ENCODE measurements around the gene CLK4. TPM values are rescaled to one million over a fixed set of nuclear protein-coding genes. Genes with fewer than 3 reads are reported as not detected.

Gene CLK4
- total RNA-seq, 4 donors from 2014 or later: 40.2 to 77.8 (median 46.6) TPM

DNA sequence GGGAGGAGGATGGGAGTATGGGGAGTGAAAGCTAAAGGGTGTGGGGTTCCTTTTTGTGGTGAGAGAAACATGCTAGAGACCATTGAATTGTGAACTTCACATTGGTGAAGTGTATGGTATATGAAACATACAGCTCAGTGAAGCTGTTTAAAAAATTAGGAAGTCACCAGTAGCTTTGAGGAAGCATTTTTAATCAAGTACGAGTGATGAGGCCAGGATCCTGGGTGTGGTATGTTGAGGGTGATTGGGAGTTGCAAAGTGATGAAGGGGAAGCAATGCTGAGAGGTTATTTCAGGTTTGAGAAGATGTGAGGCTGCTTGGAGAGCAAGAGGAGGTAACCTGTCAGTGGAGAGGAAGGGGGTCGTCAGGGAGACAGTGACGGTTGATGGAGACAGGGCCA lies 22.7 kb upstream of the CLK4 start:
- no peak for DNase-seq (ENCODE audit: low spot score in 2 of 2)
- TF ChIP-seq EP300 (IDR thresholded peaks at IDR 0.05) (no peak), CTCF (IDR thresholded peaks at IDR 0.05) (no peak), POLR2A (IDR thresholded peaks at IDR 0.05) (no peak)
- Histone ChIP-seq H3K4me3 (no peak overlapping the region), H3K27ac (no peak overlapping the region), H3K36me3 (no peaks in the 10 kb centered on the region), H3K9me3 (no peaks in the 10 kb centered on the region), H3K27me3 (no peaks in the 10 kb centered on the region), H3K4me1 (no peaks in the 10 kb centered on the region)
- WGBS, 2 donors: 76 to 81% methylated on average over 3 of the region's 3 CpGs

DNA sequence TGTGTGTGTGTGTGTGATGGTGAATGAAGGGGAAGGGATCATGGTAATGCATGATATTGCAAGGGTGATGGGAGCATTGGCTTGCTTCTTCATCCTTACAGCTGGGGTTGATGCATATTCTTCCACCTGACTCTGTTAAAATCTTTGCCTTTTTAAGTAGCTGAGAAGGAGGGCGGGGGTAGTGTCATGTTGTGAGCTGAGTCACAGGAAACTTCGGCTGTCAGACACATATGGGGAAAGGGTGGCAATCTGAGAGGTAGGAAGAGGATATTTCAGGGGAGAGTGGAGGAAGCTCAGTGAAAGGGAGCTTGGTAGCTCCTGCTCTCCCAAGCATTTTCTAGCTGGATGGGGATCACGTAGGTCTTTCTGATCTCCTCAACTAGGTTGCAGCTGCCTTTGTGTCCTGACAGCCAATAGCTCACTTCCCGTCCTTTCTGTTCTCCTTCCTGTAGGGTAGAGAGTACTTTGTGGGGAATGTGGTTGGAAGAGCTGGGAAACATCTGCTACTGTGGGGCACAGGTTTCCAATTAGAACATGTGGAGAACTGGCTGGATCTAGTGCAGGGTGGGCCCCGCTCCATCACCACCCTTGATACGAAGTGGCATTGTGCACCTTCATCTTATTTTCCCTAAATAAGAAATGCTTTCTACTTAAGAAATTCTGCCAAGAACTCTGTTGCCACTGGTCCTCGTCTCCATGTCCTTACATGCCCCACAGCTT lies 18.1 kb upstream of the CLK4 start:
- H3K36me3 ChIP-seq: no peaks in the 10 kb centered on the region
- 63 to 66% methylated on average over 7 of the region's 7 CpGs for WGBS, 2 donors
- no peak for DNase-seq (ENCODE audit: low spot score in 2 of 2)
- no peaks in the 10 kb centered on the region for H3K4me1 ChIP-seq
- H3K27ac ChIP-seq: no peak overlapping the region
- no peaks in the 10 kb centered on the region for H3K9me3 ChIP-seq
- no peak overlapping the region for H3K4me3 ChIP-seq
- no peak for TF ChIP-seq POLR2A (IDR thresholded peaks at IDR 0.05)
- no peak for TF ChIP-seq EP300 (IDR thresholded peaks at IDR 0.05)
- no peak for TF ChIP-seq CTCF (IDR thresholded peaks at IDR 0.05)
- no peaks in the 10 kb centered on the region for H3K27me3 ChIP-seq

- Histone ChIP-seq H3K9me3 (no peaks in the 10 kb centered on the region), H3K4me1 (no peaks in the 10 kb centered on the region), H3K36me3 (no peaks in the 10 kb centered on the region), H3K27me3 (no peaks in the 10 kb centered on the region), H3K4me3 (no peak overlapping the region), H3K27ac (no peak overlapping the region)
- DNase-seq (ENCODE audit: low spot score in 2 of 2): no peak
- TF ChIP-seq CTCF (IDR thresholded peaks at IDR 0.05): no peak
- TF ChIP-seq EP300 (IDR thresholded peaks at IDR 0.05): no peak
- no peak for TF ChIP-seq POLR2A (IDR thresholded peaks at IDR 0.05)
- WGBS, 2 donors: 60 to 61% methylated on average over 1 of the region's 1 CpG
Observed at GRCh38 chr5:178642351-178642909, 15.6 kb upstream of the CLK4 start.

DNA sequence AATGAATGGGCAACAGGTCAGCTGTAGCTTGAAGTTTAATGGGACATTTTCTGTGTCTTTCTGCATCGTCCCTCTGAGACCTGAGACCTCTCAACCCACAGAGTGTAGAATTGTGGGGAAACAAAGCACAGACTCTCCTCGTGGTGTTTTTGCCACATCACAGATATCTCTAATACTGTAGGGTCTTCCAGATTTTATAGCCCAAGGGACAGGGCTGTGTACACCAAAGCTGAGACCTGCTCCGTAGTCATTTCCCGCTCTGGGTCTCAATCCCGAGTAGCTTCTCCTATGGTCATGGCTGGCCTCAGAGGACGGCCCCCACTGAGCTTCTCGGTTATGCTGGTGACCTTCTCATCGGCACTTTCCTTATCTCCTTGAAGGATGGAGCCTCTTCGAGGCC lies 14.9 kb upstream of the CLK4 start:
- TF ChIP-seq CTCF (IDR thresholded peaks at IDR 0.05) (no peak), POLR2A (IDR thresholded peaks at IDR 0.05) (no peak), EP300 (IDR thresholded peaks at IDR 0.05) (no peak)

GRCh38 chr5:178640331-178641045 lies 13.6 kb upstream of the CLK4 start:
- Histone ChIP-seq H3K4me1 (no peaks in the 10 kb centered on the region), H3K36me3 (no peaks in the 10 kb centered on the region), H3K27me3 (no peaks in the 10 kb centered on the region), H3K4me3 (no peak overlapping the region), H3K9me3 (no peaks in the 10 kb centered on the region), H3K27ac (no peak overlapping the region)
- TF ChIP-seq EP300 (IDR thresholded peaks at IDR 0.05): no peak
- TF ChIP-seq CTCF (IDR thresholded peaks at IDR 0.05): no peak
- no peak for TF ChIP-seq POLR2A (IDR thresholded peaks at IDR 0.05)
- no peak for DNase-seq (ENCODE audit: low spot score in 2 of 2)
- 85 to 92% methylated on average over 13 of the region's 13 CpGs for WGBS, 2 donors

More for the DNA sequence above, 14.9 kb upstream of the CLK4 start:
- no peaks in the 10 kb centered on the region for H3K9me3 ChIP-seq
- H3K27me3 ChIP-seq: no peaks in the 10 kb centered on the region
- 71 to 76% methylated on average over 9 of the region's 9 CpGs for WGBS, 2 donors
- no peak overlapping the region for H3K27ac ChIP-seq
- H3K36me3 ChIP-seq: no peaks in the 10 kb centered on the region
- no peak overlapping the region for H3K4me3 ChIP-seq
- no peaks in the 10 kb centered on the region for H3K4me1 ChIP-seq
- no peak for DNase-seq (ENCODE audit: low spot score in 2 of 2)

Measured in tibial nerve (tissue), 4 donors.